Measurements from ENCODE around the gene SNCAIP.

SNCAIP gene

GRCh38 chr5:122311961-122312590 is at the start of gene SNCAIP:
TSS of gene SNCAIP (plus strand) at chr5:122312237. CDS start at chr5:122391135, 78,898 bp downstream.
- DNase-seq, result no peak

GRCh38 chr5:122263352-122264030 is 48.5 kb upstream of the SNCAIP start:
- no peak for DNase-seq

- no peak for DNase-seq
These were observed 47.4 kb upstream of the SNCAIP start for GRCh38 chr5:122264610-122265009.

GRCh38 chr5:122267185-122267584 is 44.9 kb upstream of the SNCAIP start:
- DNase-seq, result no peak

- no peak for DNase-seq
These were observed 38.3 kb upstream of the SNCAIP start for GRCh38 chr5:122273696-122274095.

- no peak for DNase-seq
These were observed 28.4 kb upstream of the SNCAIP start for GRCh38 chr5:122283592-122283991.

- no peak for DNase-seq
These were observed 25.5 kb upstream of the SNCAIP start for GRCh38 chr5:122286541-122286940.

GRCh38 chr5:122287101-122287500 is 24.9 kb upstream of the SNCAIP start:
- no peak for DNase-seq

- DNase-seq, result no peak
These were observed 20.8 kb upstream of the SNCAIP start for GRCh38 chr5:122291000-122291901.

GRCh38 chr5:122292332-122292731 is 19.7 kb upstream of the SNCAIP start:
- DNase-seq, result no peak

GRCh38 chr5:122295138-122295537 is 16.9 kb upstream of the SNCAIP start:
- DNase-seq, result no peak

GRCh38 chr5:122296871-122297270 is 15.2 kb upstream of the SNCAIP start:
- no peak for DNase-seq

- DNase-seq, result no peak
These were observed 14.3 kb upstream of the SNCAIP start for GRCh38 chr5:122297587-122298298.

GRCh38 chr5:122300374-122300773 is 11.7 kb upstream of the SNCAIP start:
- no peak for DNase-seq

GRCh38 chr5:122301016-122301415 is 11.0 kb upstream of the SNCAIP start:
- no peak for DNase-seq

GRCh38 chr5:122304471-122305215 is 7.4 kb upstream of the SNCAIP start:
- DNase-seq, result no peak

GRCh38 chr5:122306461-122306860 is 5.6 kb upstream of the SNCAIP start:
- no peak for DNase-seq

GRCh38 chr5:122310889-122311288 is 1.1 kb upstream of the SNCAIP start:
- DNase-seq, result no peak

- no peak for DNase-seq
These were observed 508 bp upstream of the SNCAIP start for GRCh38 chr5:122311497-122311960.

- DNase-seq, result no peak
These were observed 762 bp downstream of the SNCAIP start for GRCh38 chr5:122312591-122313406.

GRCh38 chr5:122314036-122314435 is 2.0 kb downstream of the SNCAIP start:
- DNase-seq, result no peak

All from CD4-positive, alpha-beta T cell treated with Interleukin-6 for 4 hours (primary cell).